Stomach (tissue), 4 donors: Measurements from ENCODE around the gene AKR1C2.

Experiments used
- CTCF ChIP-seq, 7 experiments: fragments of 450-650 bp in 4 of 7; fragments of 200-600 bp in 3 of 7; sonication (generic) in 3 of 7; IDR thresholded peaks; one replicate each; pipeline ENCODE4 v1.5.1; 2016 to 2019; ENCODE audit warnings: antibody characterized with exemption in 7 of 7, control low read depth in 2 of 7, mild to moderate bottlenecking in 1 of 7
- POLR2A ChIP-seq, 4 donors: fragments of 450-650 bp; IDR thresholded peaks; one replicate each; pipeline ENCODE4 v1.6.1; 2016; ENCODE audit warnings: antibody characterized with exemption in 4 of 4, control low read depth in 2 of 4, mild to moderate bottlenecking in 1 of 4, moderate library complexity in 1 of 4
- POLR2AphosphoS5 ChIP-seq, 3 donors: sonication (generic); formaldehyde crosslinking; IDR thresholded peaks; one replicate each; pipeline ENCODE4 v1.6.1; 2016; ENCODE audit warnings: antibody characterized with exemption in 3 of 3

GRCh38 chr10:5042922-5043321 is 39.3 kb upstream of the AKR1C2 start:
- TF ChIP-seq CTCF (IDR thresholded peaks at IDR 0.05) (no peak), POLR2A (IDR thresholded peaks at IDR 0.05) (no peak), POLR2AphosphoS5 (IDR thresholded peaks at IDR 0.05) (no peak)
